Erythroblast (primary cell): ENCODE data around the gene SLC9A4.

Experiments
- DNase-seq, 2 experiments: peaks; one replicate each; lab custom pipeline; 2025; lab: John Stamatoyannopoulos, UW
- GATA1 ChIP-seq: IDR thresholded peaks from 2 replicates; pipeline ENCODE4 v1.6.1; 2011; ENCODE audit warnings: low read depth, mild to moderate bottlenecking, control low read depth, low read length, moderate library complexity
- POLR2A ChIP-seq: IDR thresholded peaks from 2 replicates; pipeline ENCODE4 v1.6.1; 2011; ENCODE audit warnings: mild to moderate bottlenecking, low read length

Gene SLC9A4

DNA sequence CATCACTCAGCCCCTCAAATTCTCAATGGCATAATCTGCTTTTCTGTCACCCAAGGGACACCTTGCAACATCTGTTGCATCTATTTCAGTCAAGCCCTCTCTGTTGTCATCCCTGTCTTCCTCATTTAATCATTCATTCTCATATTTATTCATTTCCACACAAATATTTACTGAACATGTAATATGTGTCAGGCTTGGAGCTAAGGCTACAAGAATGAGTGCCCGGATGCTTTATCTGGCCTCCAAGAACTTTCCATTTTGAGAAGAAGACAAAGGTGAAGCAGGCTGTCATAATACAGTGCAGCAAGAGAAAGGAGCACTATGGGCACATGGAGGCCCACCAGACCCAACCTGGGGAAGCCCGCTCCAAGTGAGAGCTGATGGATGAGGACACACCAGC, 34.4 kb upstream of the SLC9A4 start:
- DNase-seq, result peak in 1 of 2 experiments; percentile 29

GRCh38 chr2:102439065-102439695, 33.8 kb upstream of the SLC9A4 start:
- no peak for TF ChIP-seq GATA1
- no peak for TF ChIP-seq POLR2A
- DNase-seq, result no peak

More for the DNA sequence above, 34.4 kb upstream of the SLC9A4 start:
- TF ChIP-seq POLR2A, result no peak
- no peak for TF ChIP-seq GATA1

DNA sequence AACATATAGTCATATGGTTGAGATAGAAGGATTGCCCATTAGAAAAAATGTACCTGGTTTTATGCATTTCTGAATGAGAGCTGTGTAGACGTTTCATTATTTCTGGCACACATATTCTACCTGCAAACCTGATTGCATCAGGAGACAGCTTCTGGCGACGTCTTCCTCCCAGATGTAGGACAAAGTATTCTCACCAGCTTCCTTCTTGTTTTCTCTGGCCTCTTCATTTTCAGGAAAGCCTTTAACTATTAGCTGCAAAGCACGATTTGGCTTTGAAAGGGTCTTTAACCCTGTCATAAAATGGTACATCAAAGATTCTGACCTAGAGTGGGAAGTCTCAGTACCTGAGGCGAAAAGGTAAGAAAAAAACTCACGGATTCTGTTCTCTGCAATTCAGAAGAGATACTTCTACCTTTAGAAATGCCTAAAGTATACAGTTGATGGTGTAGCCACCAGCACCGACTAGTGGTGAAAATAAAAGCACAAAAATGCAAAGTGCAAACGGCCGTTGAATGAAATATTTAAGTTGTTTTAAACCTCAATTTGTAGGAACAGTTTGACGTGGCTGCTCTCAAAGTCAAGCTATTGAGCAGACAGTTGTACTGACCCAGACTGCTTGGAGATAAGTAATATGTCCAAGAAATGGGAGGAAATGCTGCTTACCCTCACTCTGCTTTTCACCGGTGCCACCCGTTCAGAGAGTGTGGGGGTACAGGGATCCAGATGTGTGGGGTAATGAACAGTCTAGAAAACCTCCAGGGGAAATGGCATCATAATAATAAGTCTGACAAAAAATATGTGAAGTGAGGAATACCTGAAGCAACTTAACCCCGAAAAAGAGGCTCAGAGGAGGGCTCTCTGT, 29.8 kb upstream of the SLC9A4 start:
- peak; percentile 50 to 67 for DNase-seq
- TF ChIP-seq POLR2A (no peak), GATA1 (no peak)

DNA sequence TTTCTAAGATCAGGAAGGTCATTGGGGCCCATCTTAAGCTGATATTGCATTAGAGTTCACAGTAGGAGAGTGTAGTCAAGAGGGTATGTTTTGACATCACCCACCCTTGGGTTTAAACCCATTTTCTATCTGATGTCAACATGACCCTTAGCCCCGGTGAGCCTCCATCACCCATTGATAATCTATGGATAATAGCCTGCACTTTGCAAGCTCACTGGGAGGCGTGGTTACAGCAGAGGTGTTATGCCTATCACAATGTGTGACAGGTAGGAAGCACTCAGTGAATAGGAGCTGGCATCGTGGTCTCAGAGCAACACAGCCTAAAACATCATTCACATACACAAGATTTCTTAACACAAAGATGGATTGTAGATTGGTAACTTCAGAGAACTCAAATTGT, 28.8 kb upstream of the SLC9A4 start:
- no peak for DNase-seq
- no peak for TF ChIP-seq GATA1

DNA sequence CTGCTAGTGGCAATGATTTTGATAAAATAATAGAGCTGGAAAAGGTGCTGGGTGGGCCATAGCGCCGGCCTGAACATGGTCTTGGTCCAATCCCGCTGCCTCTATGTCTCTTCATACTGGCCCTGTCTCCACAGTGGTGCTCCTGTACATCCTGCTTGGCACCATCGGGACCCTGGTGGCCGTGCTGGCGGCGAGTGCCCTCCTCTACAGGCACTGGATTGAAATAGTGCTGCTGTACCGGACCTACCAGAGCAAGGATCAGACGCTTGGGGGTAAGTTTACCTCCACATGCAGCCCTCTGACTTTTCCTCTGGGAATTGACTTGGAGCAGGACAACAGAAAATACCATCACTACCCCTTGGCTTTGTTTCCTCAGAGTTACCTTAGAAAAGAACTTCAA, 26.1 kb upstream of the SLC9A4 start:
- no peak for DNase-seq
- TF ChIP-seq GATA1, result no peak
- TF ChIP-seq POLR2A, result no peak

DNA sequence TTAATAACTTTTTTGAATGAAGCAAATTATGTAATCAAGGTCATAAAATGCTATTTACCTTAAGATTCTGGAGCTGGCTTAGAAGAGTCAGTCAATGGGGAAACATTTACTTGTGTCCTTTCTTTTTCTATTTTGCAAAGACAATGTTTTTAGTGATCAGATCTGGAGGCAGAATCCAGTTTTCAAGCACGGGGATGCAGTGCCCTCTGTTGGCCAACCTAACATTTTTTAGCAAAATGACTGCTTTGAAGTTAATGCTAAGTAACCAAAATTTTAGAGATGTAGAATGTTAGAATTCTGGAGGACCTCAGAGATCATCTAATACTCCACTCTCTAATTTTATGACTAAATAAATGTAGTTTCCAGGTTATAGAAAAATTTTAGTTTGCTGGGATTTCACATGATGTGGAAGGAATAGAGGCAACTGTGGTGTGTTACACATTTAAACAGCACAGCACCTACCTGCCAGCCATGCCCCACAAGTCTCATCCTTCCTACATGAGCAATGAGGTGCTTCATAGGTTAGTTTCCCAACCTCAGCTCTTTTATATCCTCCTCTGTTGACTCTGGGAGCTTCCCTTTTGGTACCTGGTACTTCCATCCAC, 23.6 kb upstream of the SLC9A4 start:
- TF ChIP-seq POLR2A (no peak), GATA1 (no peak)
- peak; percentile 55 to 71 for DNase-seq

GRCh38 chr2:102451968-102452367, 21.1 kb upstream of the SLC9A4 start:
- no peak for TF ChIP-seq POLR2A
- TF ChIP-seq GATA1, result no peak
- no peak for DNase-seq

- DNase-seq, result no peak
- TF ChIP-seq GATA1 (no peak), POLR2A (no peak)
Observed at GRCh38 chr2:102453501-102453900, 19.5 kb upstream of the SLC9A4 start.

DNA sequence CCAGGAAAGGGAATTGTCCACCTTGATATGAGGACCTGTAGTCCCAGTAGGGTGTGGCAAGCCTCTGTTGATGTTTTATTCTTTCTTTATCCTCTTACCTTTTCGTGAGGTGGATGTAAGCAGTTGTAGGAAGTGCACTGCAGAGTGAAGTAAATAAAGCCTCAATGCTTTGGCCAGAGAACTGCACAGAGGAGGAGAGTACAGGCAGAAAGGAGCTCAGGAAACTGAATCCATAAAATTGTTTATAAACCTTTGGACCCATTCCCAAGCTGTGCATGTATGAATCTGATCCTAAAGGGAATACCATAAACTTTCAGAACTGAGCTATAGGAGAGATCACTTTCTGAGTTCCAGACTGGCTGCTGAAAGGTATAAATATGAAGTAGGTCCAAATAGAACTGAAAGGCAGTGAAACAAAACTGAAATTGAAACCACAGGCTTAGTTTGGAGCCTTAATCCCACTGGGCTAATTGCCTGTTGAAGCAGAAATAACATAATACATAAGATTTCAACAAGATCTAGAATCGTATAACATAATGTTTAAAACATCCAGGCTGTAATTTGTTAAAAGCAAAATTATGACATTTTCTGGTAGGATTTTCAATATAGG, 17.9 kb upstream of the SLC9A4 start:
- no peak for TF ChIP-seq GATA1
- TF ChIP-seq POLR2A, result no peak
- no peak for DNase-seq

- peak in 1 of 2 experiments; percentile 9 for DNase-seq
- no peak for TF ChIP-seq POLR2A
- no peak for TF ChIP-seq GATA1
Observed at GRCh38 chr2:102460467-102460866, 12.6 kb upstream of the SLC9A4 start.

- no peak for DNase-seq
- TF ChIP-seq GATA1, result no peak
- TF ChIP-seq POLR2A, result no peak
Observed at GRCh38 chr2:102461188-102461587, 11.8 kb upstream of the SLC9A4 start.

GRCh38 chr2:102463160-102463559, 9.9 kb upstream of the SLC9A4 start:
- DNase-seq, result no peak
- no peak for TF ChIP-seq POLR2A
- TF ChIP-seq GATA1, result no peak

DNA sequence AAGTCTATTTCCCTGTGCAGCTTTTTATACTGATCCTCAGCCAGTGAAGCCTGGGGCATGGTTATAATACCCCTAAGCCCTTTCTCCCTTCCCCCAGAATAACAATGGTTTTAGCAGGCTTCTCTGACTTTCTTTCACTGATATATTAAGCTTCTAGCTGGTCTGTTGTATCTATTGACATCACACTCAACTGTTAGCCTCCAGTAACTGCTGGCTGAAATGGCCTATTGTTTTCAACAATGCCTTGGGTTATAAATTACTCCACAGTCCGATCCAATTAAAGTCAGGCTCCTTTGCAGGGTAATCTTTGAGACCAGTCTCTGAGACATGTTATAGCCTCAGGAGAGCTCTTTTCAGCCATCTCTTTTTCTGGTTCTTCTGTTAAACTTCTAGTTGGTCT, 2.9 kb upstream of the SLC9A4 start:
- DNase-seq, result no peak
- no peak for TF ChIP-seq GATA1
- TF ChIP-seq POLR2A, result no peak

DNA sequence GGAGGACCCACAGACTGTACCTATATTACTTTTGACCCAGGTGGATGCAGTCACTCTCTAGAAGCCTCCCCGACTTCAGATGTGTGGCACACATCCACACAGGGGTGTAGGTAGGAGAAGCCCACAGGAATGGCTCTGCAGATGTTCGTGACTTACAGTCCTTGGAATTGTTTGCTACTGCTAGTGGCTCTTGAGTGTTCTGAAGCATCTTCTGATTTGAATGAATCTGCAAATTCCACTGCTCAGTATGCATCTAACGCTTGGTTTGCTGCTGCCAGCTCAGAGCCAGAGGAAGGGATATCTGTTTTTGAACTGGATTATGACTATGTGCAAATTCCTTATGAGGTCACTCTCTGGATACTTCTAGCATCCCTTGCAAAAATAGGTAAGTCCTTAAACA, 605 bp downstream of the SLC9A4 start:
- DNase-seq, result no peak
- TF ChIP-seq POLR2A, result no peak
